Right lung (tissue), 5 donors: Measurements from ENCODE around the gene RNF181. TPM values are rescaled to one million over a fixed set of nuclear protein-coding genes. Genes with fewer than 3 reads are reported as not detected.
"Not testable (repeated sequence)": the region's sequence is repeated elsewhere in the genome, so short reads cannot be mapped to it uniquely, and the experiment has no call there.

Experiments used
- DNase-seq, 2 donors: peaks; one replicate each; pipeline ENCODE4 v3.0.0-alpha.2; 2013
- polyA plus RNA-seq, 5 donors: library from polyadenylated mRNA; unstranded; fragments of 120-200 nt; gene quantifications; one replicate each; pipeline versions ENCODE4 v1.2.1 to v1.2.3, GENCODE V29; 2013; ENCODE audit warnings: inconsistent platforms in 1 of 5, low replicate concordance in 1 of 5; ENCODE audit not compliant: insufficient read length in 5 of 5, insufficient read depth in 1 of 5

Gene RNF181
- polyA plus RNA-seq, 5 donors = 99.7 to 114 (median 110) TPM

- peak; percentile 86 to 88 for DNase-seq
Observed at GRCh38 chr2:85611705-85612587, 16.4 kb downstream of the RNF181 start, which contains the start of gene C2orf68. TSS of gene C2orf68 (minus strand) at chr2:85612066. CDS start at chr2:85611984, 82 bp downstream.

GRCh38 chr2:85613717-85614515, 18.4 kb downstream of the RNF181 start:
- DNase-seq = no peak

GRCh38 chr2:85614757-85615156, 19.2 kb downstream of the RNF181 start:
- DNase-seq = not testable (repeated sequence)

- no peak for DNase-seq
Observed at GRCh38 chr2:85615413-85615728, 19.8 kb downstream of the RNF181 start.

- DNase-seq = not testable (repeated sequence)
Observed at GRCh38 chr2:85617723-85618122, 22.2 kb downstream of the RNF181 start.

- DNase-seq = no peak
Observed at GRCh38 chr2:85619617-85620016, 24.1 kb downstream of the RNF181 start.

GRCh38 chr2:85621338-85621737, 25.8 kb downstream of the RNF181 start:
- no peak for DNase-seq

GRCh38 chr2:85623991-85624390, 28.4 kb downstream of the RNF181 start:
- DNase-seq = no peak

GRCh38 chr2:85628658-85629057, 33.1 kb downstream of the RNF181 start:
- DNase-seq = no peak

GRCh38 chr2:85631316-85631715, 35.8 kb downstream of the RNF181 start:
- no peak for DNase-seq

GRCh38 chr2:85635011-85635410, 39.5 kb downstream of the RNF181 start:
- DNase-seq = no peak

GRCh38 chr2:85635636-85636035, 40.1 kb downstream of the RNF181 start:
- no peak for DNase-seq

GRCh38 chr2:85642725-85643124, 47.2 kb downstream of the RNF181 start:
- DNase-seq = no peak

GRCh38 chr2:85644909-85645308, 49.4 kb downstream of the RNF181 start:
- no peak for DNase-seq

GRCh38 chr2:85646166-85646565, 50.6 kb downstream of the RNF181 start:
- no peak for DNase-seq

Other genes starting within 250 kb of the RNF181 start
- 10 to 100 TPM; 25.3 to 29.3 (median 27.0) TPM for gene RETSAT, start 241.2 kb upstream of the RNF181 start, polyA plus RNA-seq
- gene ELMOD3, start 241.0 kb upstream of the RNF181 start, polyA plus RNA-seq = 10 to 100 TPM; 30.3 to 39.1 (median 33.3) TPM
- 10 to 100 TPM; 42.5 to 59.9 (median 52.0) TPM for gene CAPG, start 185.4 kb upstream of the RNF181 start, polyA plus RNA-seq
- 1 to 10 TPM in 1 of 5 donors, under 1 TPM in 4; 0.67 to 1.7 (median 0.85) TPM for gene SH2D6, start 177.0 kb upstream of the RNF181 start, polyA plus RNA-seq
- gene MAT2A, start 56.6 kb upstream of the RNF181 start, polyA plus RNA-seq = 100 to 1,000 TPM; 274 to 398 (median 339) TPM
- gene GGCX, start 34.3 kb upstream of the RNF181 start, polyA plus RNA-seq = 10 to 100 TPM; 28.9 to 43.5 (median 35.2) TPM
- gene VAMP8, start 18.2 kb upstream of the RNF181 start, polyA plus RNA-seq = 10 to 100 TPM; 54.6 to 78.1 (median 68.1) TPM
- 10 to 100 TPM; 42.6 to 75.2 (median 57.3) TPM for gene VAMP5, start 11.3 kb upstream of the RNF181 start, polyA plus RNA-seq
- gene TMEM150A, start 7.0 kb downstream of the RNF181 start, polyA plus RNA-seq = 10 to 100 TPM in 4 of 5 donors, 1 to 10 TPM in 1; 9.9 to 16.9 (median 13.8) TPM
- 10 to 100 TPM; 64.7 to 84.1 (median 78.8) TPM for gene C2orf68, start 16.3 kb downstream of the RNF181 start, polyA plus RNA-seq
- gene USP39, start 20.4 kb downstream of the RNF181 start, polyA plus RNA-seq = 10 to 100 TPM; 59.2 to 72.8 (median 63.3) TPM
- 100 to 1,000 TPM; 199 to 677 (median 404) TPM for gene SFTPB, start 72.5 kb downstream of the RNF181 start, polyA plus RNA-seq
- gene GNLY, start 98.6 kb downstream of the RNF181 start, polyA plus RNA-seq = 1 to 10 TPM; 1.7 to 6.2 (median 2.2) TPM
- 10 to 100 TPM; 25.6 to 38.9 (median 37.3) TPM for gene ATOH8, start 158.2 kb downstream of the RNF181 start, polyA plus RNA-seq